CD14-positive monocyte (primary cell): Measurements from ENCODE around the gene CST1. TPM values are rescaled to one million over a fixed set of nuclear protein-coding genes. Genes with fewer than 3 reads are reported as not detected.

ENCODE experiments used
- DNase-seq, 3 donors: peaks; one replicate each; pipeline ENCODE4 v3.0.0-alpha.2; 2011 to 2022
- H2AFZ ChIP-seq: 2 replicates; pipeline ENCODE4 v1.6.0; 2012; ENCODE audit warnings: mild to moderate bottlenecking, low read depth, low read length, inconsistent platforms; ENCODE audit not compliant: insufficient read depth, poor library complexity, severe bottlenecking
- H3K27ac ChIP-seq, 2 donors: 1 replicate in 1 of 2; 2 replicates in 1 of 2; pipeline ENCODE4 v1.5.1; 2012 to 2013; ENCODE audit warnings: low read length in 2 of 2, control low read depth in 1 of 2, inconsistent platforms in 1 of 2, low read depth in 1 of 2, mild to moderate bottlenecking in 1 of 2
- H3K27me3 ChIP-seq, 2 donors: one replicate each; pipeline versions ENCODE4 v1.6.0 to v1.6.1; 2011 to 2013; ENCODE audit warnings: low read length in 2 of 2; ENCODE audit not compliant: control insufficient read depth in 2 of 2, insufficient read depth in 2 of 2
- H3K36me3 ChIP-seq, 2 donors: replicated peaks in 1 of 2; 1 replicate in 1 of 2; 2 replicates in 1 of 2; pipeline versions ENCODE4 v1.5.1 to v1.6.1; 2012 to 2013; ENCODE audit warnings: low read length in 2 of 2, control low read depth in 1 of 2, inconsistent platforms in 1 of 2, mild to moderate bottlenecking in 1 of 2; ENCODE audit not compliant: insufficient read depth in 2 of 2, control insufficient read depth in 1 of 2
- H3K4me1 ChIP-seq, 2 donors: 1 replicate in 1 of 2; 2 replicates in 1 of 2; pipeline versions ENCODE4 v1.5.1 to v1.6.1; 2012 to 2013; ENCODE audit warnings: low read length in 2 of 2, control low read depth in 1 of 2, inconsistent platforms in 1 of 2, mild to moderate bottlenecking in 1 of 2, moderate library complexity in 1 of 2; ENCODE audit not compliant: insufficient read depth in 2 of 2, control insufficient read depth in 1 of 2
- H3K4me2 ChIP-seq: replicated peaks from 2 replicates; pipeline ENCODE3; 2012; ENCODE audit warnings: low read length, moderate library complexity, mild to moderate bottlenecking; ENCODE audit not compliant: poor library complexity, severe bottlenecking; ENCODE audit errors: extremely low read depth
- H3K4me3 ChIP-seq, 3 experiments: fragments of 200-600 bp in 1 of 3; sonication (generic) in 1 of 3; replicated peaks in 1 of 3; 1 replicate in 2 of 3; 2 replicates in 1 of 3; pipeline ENCODE4 v1.5.1; 2011 to 2013; ENCODE audit warnings: low read length in 3 of 3, mild to moderate bottlenecking in 3 of 3, control low read depth in 2 of 3, low read depth in 2 of 3, inconsistent platforms in 1 of 3, moderate library complexity in 1 of 3
- H3K79me2 ChIP-seq: 2 replicates; pipeline ENCODE4 v1.6.0; 2012; ENCODE audit warnings: mild to moderate bottlenecking, control low read depth, inconsistent platforms, low read length, moderate library complexity; ENCODE audit not compliant: insufficient read depth
- H3K9ac ChIP-seq: 2 replicates; pipeline ENCODE4 v1.6.0; 2017; ENCODE audit warnings: low read length, mild to moderate bottlenecking; ENCODE audit not compliant: insufficient read depth, poor library complexity, severe bottlenecking
- H3K9me3 ChIP-seq, 2 donors: replicated peaks in 1 of 2; 1 replicate in 1 of 2; 2 replicates in 1 of 2; pipeline versions ENCODE4 v1.5.1 to v1.6.1; 2012 to 2013; ENCODE audit warnings: low read length in 2 of 2, control low read depth in 1 of 2; ENCODE audit not compliant: control insufficient read depth in 1 of 2, insufficient read depth in 1 of 2
- H4K20me1 ChIP-seq: 2 replicates; pipeline ENCODE4 v1.6.0; 2012; ENCODE audit warnings: mild to moderate bottlenecking, low read length, control low read depth, moderate library complexity; ENCODE audit not compliant: insufficient read depth
- H3K27ac Mint-ChIP-seq, 7 donors: one replicate each; pipeline ENCODE4 v1.8.0; 2020; ENCODE audit warnings: mild to moderate bottlenecking in 7 of 7, mixed read lengths in 7 of 7, moderate library complexity in 6 of 7, inconsistent platforms in 2 of 7
- H3K27me3 Mint-ChIP-seq, 3 donors: one replicate each; pipeline ENCODE4 v1.8.0; 2021 to 2022; ENCODE audit warnings: low read depth in 3 of 3, mild to moderate bottlenecking in 3 of 3, mixed read lengths in 3 of 3, moderate library complexity in 3 of 3, inconsistent platforms in 1 of 3
- H3K36me3 Mint-ChIP-seq, 2 donors: one replicate each; pipeline ENCODE4 v1.8.0; 2020; ENCODE audit warnings: mixed read lengths in 2 of 2, inconsistent platforms in 1 of 2, mild to moderate bottlenecking in 1 of 2
- H3K4me1 Mint-ChIP-seq: one replicate; pipeline ENCODE4 v1.8.0; 2020; ENCODE audit warnings: mild to moderate bottlenecking, mixed read lengths
- H3K4me3 Mint-ChIP-seq, 2 donors: one replicate each; pipeline ENCODE4 v1.8.0; 2020; ENCODE audit warnings: mild to moderate bottlenecking in 2 of 2, mixed read lengths in 2 of 2, moderate library complexity in 1 of 2
- H3K9me3 Mint-ChIP-seq, 7 donors: one replicate each; pipeline ENCODE4 v1.8.0; 2020 to 2022; ENCODE audit warnings: mixed read lengths in 7 of 7, mild to moderate bottlenecking in 6 of 7, moderate library complexity in 6 of 7, inconsistent platforms in 2 of 7
- WGBS: methylation state at CpG from one replicate; pipeline ENCODE4 v1.1.5; 2013; ENCODE audit warnings: missing lambda C conversion rate; ENCODE audit not compliant: insufficient coverage; 5-methylcytosine and 5-hydroxymethylcytosine counted together
- intact Hi-C, 2 donors: fragments of 100-400 bp; cut with micrococcal nuclease; formaldehyde crosslinking; loops; one replicate each; pipeline versions ENCODE4 v1.15.0 to v1.15.1; 2023
- polyA plus RNA-seq, 3 donors: library from polyadenylated mRNA; depleted of rRNA in 1 of 3; unstranded in 2 of 3; stranded (reverse) in 1 of 3; fragments of 300-500 nt in 2 of 3; fragments of >200 nt in 1 of 3; fragmentation: Illumina TruSeq in 2 of 3; gene quantifications; 1 replicate in 2 of 3; 2 replicates in 1 of 3; pipeline ENCODE4 v1.2.3, GENCODE V29; 2012 to 2021
- TF ChIP-seq, protein P1 (sequence below): fragments of 200-600 bp; IDR thresholded peaks from one replicate; pipeline ENCODE4 v1.8.0; 2022; ENCODE audit warnings: antibody characterized with exemption, mild to moderate bottlenecking

The CST1 gene
- polyA plus RNA-seq, 3 donors = not detected

DNA sequence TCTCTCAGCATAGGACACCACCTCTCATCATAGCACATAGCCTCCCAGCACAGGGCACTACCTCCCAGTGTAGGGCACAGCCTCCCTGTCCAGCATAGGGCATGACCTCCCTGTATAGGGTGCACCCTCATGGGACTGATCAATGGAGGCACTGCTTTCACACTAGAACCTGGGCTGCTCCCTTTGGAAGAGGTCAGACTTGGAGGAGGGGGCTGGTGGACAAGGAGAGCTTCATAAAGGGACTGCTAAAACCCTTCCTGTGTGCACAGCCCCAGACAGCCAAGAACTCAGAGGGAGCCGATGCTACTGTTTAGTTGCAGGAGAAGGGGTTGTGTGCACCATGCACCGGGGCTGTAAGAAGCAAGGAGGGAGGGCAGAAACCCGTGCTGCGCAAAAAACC is 40.0 kb downstream of the CST1 start:
- intact Hi-C loops = no loop called here
- WGBS = no CpG with 5 or more reads among the region's 4 CpGs
- peaks cover 0 to 2% (median 0%) of the 10 kb centered on the region in 7 donors for H3K9me3 Mint-ChIP-seq

DNA sequence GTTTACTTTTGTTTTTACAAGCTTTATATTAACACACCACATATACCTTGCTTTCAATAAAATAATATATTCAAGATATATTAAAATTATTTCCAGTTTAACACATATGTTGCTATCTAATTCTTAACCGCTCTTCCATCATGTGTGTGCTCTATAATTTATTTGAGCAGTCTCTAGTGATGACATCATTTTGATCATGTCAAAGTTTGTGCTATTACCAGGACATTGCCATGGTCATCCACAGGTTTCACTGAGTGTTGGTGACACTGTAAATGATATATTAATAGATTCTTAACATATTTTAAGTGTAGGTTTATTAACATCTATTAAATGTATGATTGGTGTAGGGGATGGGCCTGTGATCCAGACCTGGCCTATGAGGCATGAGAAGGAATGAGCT is 44.8 kb downstream of the CST1 start:
- Histone ChIP-seq H3K9me3 (no peaks in the 10 kb centered on the region), H3K27me3 (no peaks in the 10 kb centered on the region), H2AFZ (no peak overlapping the region), H4K20me1 (no peaks in the 10 kb centered on the region), H3K4me2 (no peak overlapping the region), H3K79me2 (no peaks in the 10 kb centered on the region), H3K36me3 (no peaks in the 10 kb centered on the region), H3K4me3 (no peak overlapping the region), H3K27ac (no peak overlapping the region), H3K9ac (no peak overlapping the region), H3K4me1 (no peaks in the 10 kb centered on the region)
- WGBS = no CpG with 5 or more reads among the region's 1 CpG
- TF ChIP-seq, protein P1, sequence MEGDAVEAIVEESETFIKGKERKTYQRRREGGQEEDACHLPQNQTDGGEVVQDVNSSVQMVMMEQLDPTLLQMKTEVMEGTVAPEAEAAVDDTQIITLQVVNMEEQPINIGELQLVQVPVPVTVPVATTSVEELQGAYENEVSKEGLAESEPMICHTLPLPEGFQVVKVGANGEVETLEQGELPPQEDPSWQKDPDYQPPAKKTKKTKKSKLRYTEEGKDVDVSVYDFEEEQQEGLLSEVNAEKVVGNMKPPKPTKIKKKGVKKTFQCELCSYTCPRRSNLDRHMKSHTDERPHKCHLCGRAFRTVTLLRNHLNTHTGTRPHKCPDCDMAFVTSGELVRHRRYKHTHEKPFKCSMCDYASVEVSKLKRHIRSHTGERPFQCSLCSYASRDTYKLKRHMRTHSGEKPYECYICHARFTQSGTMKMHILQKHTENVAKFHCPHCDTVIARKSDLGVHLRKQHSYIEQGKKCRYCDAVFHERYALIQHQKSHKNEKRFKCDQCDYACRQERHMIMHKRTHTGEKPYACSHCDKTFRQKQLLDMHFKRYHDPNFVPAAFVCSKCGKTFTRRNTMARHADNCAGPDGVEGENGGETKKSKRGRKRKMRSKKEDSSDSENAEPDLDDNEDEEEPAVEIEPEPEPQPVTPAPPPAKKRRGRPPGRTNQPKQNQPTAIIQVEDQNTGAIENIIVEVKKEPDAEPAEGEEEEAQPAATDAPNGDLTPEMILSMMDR = no peak
- Mint-ChIP-seq H3K4me1 (no peaks in the 10 kb centered on the region), H3K27me3 (peaks cover 11 to 13% (median 12%) of the 10 kb centered on the region in 3 donors), H3K9me3 (peaks cover 0 to 3% (median 0%) of the 10 kb centered on the region in 7 donors), H3K27ac (no peak overlapping the region), H3K4me3 (no peak overlapping the region), H3K36me3 (no peaks in the 10 kb centered on the region)
- DNase-seq = no peak
- intact Hi-C loops = no loop called here

More for the DNA sequence above, 40.0 kb downstream of the CST1 start:
- Histone ChIP-seq H2AFZ (no peak overlapping the region), H4K20me1 (no peaks in the 10 kb centered on the region), H3K4me3 (no peak overlapping the region), H3K4me2 (no peak overlapping the region), H3K4me1 (no peaks in the 10 kb centered on the region), H3K9ac (no peak overlapping the region), H3K27me3 (no peaks in the 10 kb centered on the region), H3K36me3 (no peaks in the 10 kb centered on the region), H3K79me2 (no peaks in the 10 kb centered on the region), H3K9me3 (no peaks in the 10 kb centered on the region), H3K27ac (no peak overlapping the region)
- DNase-seq = no peak
- Mint-ChIP-seq H3K4me1 (no peaks in the 10 kb centered on the region), H3K27me3 (peaks cover 2 to 6% (median 3%) of the 10 kb centered on the region in 3 donors), H3K27ac (no peak overlapping the region), H3K4me3 (no peak overlapping the region), H3K36me3 (no peaks in the 10 kb centered on the region)
- TF ChIP-seq, protein P1 = no peak
